GM21723 (cell line): ENCODE results near the gene CCDC106.

Experiments
- ATAC-seq: cut with Tn5 transposase; IDR thresholded peaks from one replicate; pipeline ENCODE4 v1.9.1; 2021; ENCODE audit warnings: mild to moderate bottlenecking, moderate library complexity; ENCODE audit not compliant: unreplicated experiment

CCDC106 gene

GRCh38 chr19:55649268-55650125 lies 1.5 kb downstream of the CCDC106 start:
- ATAC-seq: no peak

- ATAC-seq: no peak
Measured at GRCh38 chr19:55650126-55650557, 2.1 kb downstream of the CCDC106 start.

- no peak for ATAC-seq
Measured at GRCh38 chr19:55650602-55651230, 2.7 kb downstream of the CCDC106 start.

GRCh38 chr19:55651236-55651635 lies 3.2 kb downstream of the CCDC106 start:
- no peak for ATAC-seq

- no peak for ATAC-seq
Measured at GRCh38 chr19:55652311-55653128, 4.5 kb downstream of the CCDC106 start.

GRCh38 chr19:55653651-55654322 lies 5.8 kb downstream of the CCDC106 start:
- ATAC-seq: peak; percentile 38

- ATAC-seq: peak; percentile 62
Measured at GRCh38 chr19:55654323-55654867, 6.4 kb downstream of the CCDC106 start.

- peak; percentile 38 for ATAC-seq
Measured at GRCh38 chr19:55654868-55655647, 7.0 kb downstream of the CCDC106 start, which contains the start of gene U2AF2. U2AF2 (plus strand) TSS chr19:55655035; CDS start chr19:55655105, 70 bp downstream.

- no peak for ATAC-seq
Measured at GRCh38 chr19:55655648-55656040, 7.6 kb downstream of the CCDC106 start.

- ATAC-seq: no peak
Measured at GRCh38 chr19:55656552-55656951, 8.5 kb downstream of the CCDC106 start.

GRCh38 chr19:55656988-55657747 lies 9.2 kb downstream of the CCDC106 start:
- no peak for ATAC-seq

- ATAC-seq: no peak
Measured at GRCh38 chr19:55658846-55659459, 10.9 kb downstream of the CCDC106 start.

GRCh38 chr19:55659822-55660221 lies 11.8 kb downstream of the CCDC106 start:
- ATAC-seq: no peak

- no peak for ATAC-seq
Measured at GRCh38 chr19:55660404-55660803, 12.4 kb downstream of the CCDC106 start.

- no peak for ATAC-seq
Measured at GRCh38 chr19:55660991-55661390, 13.0 kb downstream of the CCDC106 start.

- ATAC-seq: no peak
Measured at GRCh38 chr19:55661826-55662225, 13.8 kb downstream of the CCDC106 start.

GRCh38 chr19:55663846-55664536 lies 16.0 kb downstream of the CCDC106 start:
- no peak for ATAC-seq
